ENCODE measurements around the gene TYROBP. TPM values are rescaled to one million over a fixed set of nuclear protein-coding genes. Genes with fewer than 3 reads are reported as not detected.
A peak's percentile ranks its signal among the peaks of the same experiment; 100 is the strongest.

The TYROBP gene
- total RNA-seq, 1 donor, result not detected

- no peak overlapping the region for H3K4me3 ChIP-seq (ENCODE audit: low read depth, low read length)
- peak; percentile 59 for DNase-seq (ENCODE audit: low read depth)
- TF ChIP-seq, protein P1, sequence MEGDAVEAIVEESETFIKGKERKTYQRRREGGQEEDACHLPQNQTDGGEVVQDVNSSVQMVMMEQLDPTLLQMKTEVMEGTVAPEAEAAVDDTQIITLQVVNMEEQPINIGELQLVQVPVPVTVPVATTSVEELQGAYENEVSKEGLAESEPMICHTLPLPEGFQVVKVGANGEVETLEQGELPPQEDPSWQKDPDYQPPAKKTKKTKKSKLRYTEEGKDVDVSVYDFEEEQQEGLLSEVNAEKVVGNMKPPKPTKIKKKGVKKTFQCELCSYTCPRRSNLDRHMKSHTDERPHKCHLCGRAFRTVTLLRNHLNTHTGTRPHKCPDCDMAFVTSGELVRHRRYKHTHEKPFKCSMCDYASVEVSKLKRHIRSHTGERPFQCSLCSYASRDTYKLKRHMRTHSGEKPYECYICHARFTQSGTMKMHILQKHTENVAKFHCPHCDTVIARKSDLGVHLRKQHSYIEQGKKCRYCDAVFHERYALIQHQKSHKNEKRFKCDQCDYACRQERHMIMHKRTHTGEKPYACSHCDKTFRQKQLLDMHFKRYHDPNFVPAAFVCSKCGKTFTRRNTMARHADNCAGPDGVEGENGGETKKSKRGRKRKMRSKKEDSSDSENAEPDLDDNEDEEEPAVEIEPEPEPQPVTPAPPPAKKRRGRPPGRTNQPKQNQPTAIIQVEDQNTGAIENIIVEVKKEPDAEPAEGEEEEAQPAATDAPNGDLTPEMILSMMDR (IDR thresholded peaks at IDR 0.05; ENCODE audit: insufficient read depth, low read length), result no peak
These were observed 6.9 kb downstream of the TYROBP start for GRCh38 chr19:35901055-35901644.

DNA sequence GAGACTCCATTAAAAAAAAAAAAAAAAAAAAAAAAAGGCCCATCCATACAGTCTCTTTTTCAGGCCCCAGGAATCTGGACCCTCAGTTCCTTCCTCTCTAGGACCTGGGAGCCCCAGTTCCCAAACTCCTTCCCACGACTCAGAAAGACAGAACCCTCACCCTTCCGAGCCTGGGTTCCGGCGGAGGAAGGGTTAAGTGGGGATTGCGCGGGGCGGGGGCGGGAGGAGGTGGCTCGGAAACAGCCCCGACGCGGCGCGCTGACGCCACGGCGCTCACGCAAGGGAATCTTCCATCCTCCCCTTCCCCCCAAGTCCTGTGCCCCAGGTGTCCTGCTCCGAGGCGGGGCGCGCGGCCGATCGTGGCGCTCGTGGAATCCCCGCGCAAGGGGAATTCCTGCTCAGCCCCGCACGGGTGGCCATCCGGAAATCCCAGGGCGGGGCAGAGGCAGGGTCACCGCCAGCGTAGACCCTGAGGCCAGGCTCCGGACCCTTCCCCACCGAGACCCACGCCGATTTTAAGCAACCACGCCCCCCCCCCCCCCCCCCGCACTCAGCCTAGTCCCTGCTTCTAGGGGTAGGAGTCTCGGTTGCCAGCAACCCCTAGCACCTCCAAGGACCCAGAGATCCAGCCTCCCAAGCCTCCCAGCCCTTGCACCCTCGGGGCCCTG, 8.4 kb downstream of the TYROBP start:
- TF ChIP-seq, protein P1 (IDR thresholded peaks at IDR 0.05; ENCODE audit: insufficient read depth, low read length), result no peak
- peak; percentile 76 for DNase-seq (ENCODE audit: low read depth)
- H3K4me3 ChIP-seq (ENCODE audit: low read depth, low read length), result peak overlapping the region; percentile 78

DNA sequence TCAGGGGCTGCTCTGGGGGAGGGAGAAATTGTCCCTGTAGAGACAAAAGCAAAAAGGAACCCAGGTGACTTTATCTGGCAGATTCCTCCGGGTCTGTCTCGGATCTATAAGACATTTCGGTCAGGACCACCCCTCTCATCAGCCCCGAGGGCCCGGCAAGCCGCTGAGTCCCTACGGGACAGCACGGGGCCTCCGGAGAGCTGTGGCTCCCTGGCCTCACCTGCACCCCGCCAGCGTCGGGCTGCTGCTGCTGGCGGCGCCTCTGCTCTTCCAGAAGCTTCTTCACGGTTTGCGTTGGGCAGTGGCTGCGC, 9.6 kb downstream of the TYROBP start:
- no peak for DNase-seq (ENCODE audit: low read depth)
- TF ChIP-seq, protein P1 (IDR thresholded peaks at IDR 0.05; ENCODE audit: insufficient read depth, low read length), result no peak
- H3K4me3 ChIP-seq (ENCODE audit: low read depth, low read length), result peak overlapping the region; percentile 78

- DNase-seq (ENCODE audit: low read depth), result no peak
- H3K4me3 ChIP-seq (ENCODE audit: low read depth, low read length), result peak overlapping the region; percentile 78
- TF ChIP-seq, protein P1 (IDR thresholded peaks at IDR 0.05; ENCODE audit: insufficient read depth, low read length), result no peak
These were observed 10.2 kb downstream of the TYROBP start for GRCh38 chr19:35897706-35898451.

GRCh38 chr19:35896643-35897040, 11.5 kb downstream of the TYROBP start:
- DNase-seq (ENCODE audit: low read depth), result no peak
- no peak overlapping the region for H3K4me3 ChIP-seq (ENCODE audit: low read depth, low read length)
- TF ChIP-seq, protein P1 (IDR thresholded peaks at IDR 0.05; ENCODE audit: insufficient read depth, low read length), result no peak

- no peak overlapping the region for H3K4me3 ChIP-seq (ENCODE audit: low read depth, low read length)
- DNase-seq (ENCODE audit: low read depth), result no peak
- TF ChIP-seq, protein P1 (IDR thresholded peaks at IDR 0.05; ENCODE audit: insufficient read depth, low read length), result no peak
These were observed 12.0 kb downstream of the TYROBP start for GRCh38 chr19:35895911-35896642.
